GM19023 (cell line): Measurements from ENCODE around the gene GLA.

Experiments
- ATAC-seq: cut with Tn5 transposase; IDR thresholded peaks from one replicate; pipeline ENCODE4 v1.9.1; 2021; ENCODE audit warnings: mild to moderate bottlenecking, moderate library complexity; ENCODE audit not compliant: unreplicated experiment

Gene GLA

GRCh38 chrX:101407748-101408531 lies at the start of gene GLA, which contains the start of gene HNRNPH2:
GLA (minus strand) TSS chrX:101407925; CDS start chrX:101407903, 22 bp downstream.
HNRNPH2 (plus strand) TSS chrX:101408222; CDS start chrX:101411989, 3,767 bp downstream.
- ATAC-seq = peak; percentile 92

GRCh38 chrX:101452056-101452455 lies 44.3 kb upstream of the GLA start:
- no peak for ATAC-seq

- ATAC-seq = no peak
Measured at GRCh38 chrX:101450961-101451360, 43.2 kb upstream of the GLA start.

- no peak for ATAC-seq
Measured at GRCh38 chrX:101450085-101450484, 42.4 kb upstream of the GLA start.

- no peak for ATAC-seq
Measured at GRCh38 chrX:101449279-101449678, 41.6 kb upstream of the GLA start.

GRCh38 chrX:101442085-101442484 lies 34.4 kb upstream of the GLA start:
- no peak for ATAC-seq

- peak; percentile 90 for ATAC-seq
Measured at GRCh38 chrX:101430457-101431078, 22.8 kb upstream of the GLA start.

- peak; percentile 57 for ATAC-seq
Measured at GRCh38 chrX:101429934-101430333, 22.2 kb upstream of the GLA start.

- no peak for ATAC-seq
Measured at GRCh38 chrX:101427954-101428353, 20.2 kb upstream of the GLA start.

- ATAC-seq = no peak
Measured at GRCh38 chrX:101419489-101419888, 11.8 kb upstream of the GLA start.

- peak; percentile 47 for ATAC-seq
Measured at GRCh38 chrX:101417981-101418841, 10.5 kb upstream of the GLA start.

- no peak for ATAC-seq
Measured at GRCh38 chrX:101417190-101417589, 9.5 kb upstream of the GLA start.

GRCh38 chrX:101416691-101417090 lies 9.0 kb upstream of the GLA start:
- ATAC-seq = no peak

GRCh38 chrX:101415180-101416145 lies 7.7 kb upstream of the GLA start:
- peak; percentile 49 for ATAC-seq

GRCh38 chrX:101411984-101412383 lies 4.3 kb upstream of the GLA start:
- ATAC-seq = no peak

GRCh38 chrX:101410461-101410860 lies 2.7 kb upstream of the GLA start:
- ATAC-seq = no peak

- no peak for ATAC-seq
Measured at GRCh38 chrX:101409043-101409442, 1.3 kb upstream of the GLA start.

- no peak for ATAC-seq
Measured at GRCh38 chrX:101408532-101408841, 762 bp upstream of the GLA start.

GRCh38 chrX:101407167-101407747 lies 468 bp downstream of the GLA start:
- ATAC-seq = no peak

GRCh38 chrX:101399825-101400224 lies 7.9 kb downstream of the GLA start:
- no peak for ATAC-seq
